Gastroesophageal sphincter (tissue), 4 donors: ENCODE results near the gene RCAN3. TPM values are rescaled to one million over a fixed set of nuclear protein-coding genes. Genes with fewer than 3 reads are reported as not detected.

ENCODE experiments used
- ATAC-seq: fragments of 150-250 bp; one replicate; pipeline ENCODE4 v1.9.1; 2016; ENCODE audit warnings: mild to moderate bottlenecking, moderate library complexity
- H3K27ac ChIP-seq, 4 donors: fragments of 200-600 bp; sonication (generic) in 3 of 4; 1 replicate in 3 of 4; 2 replicates in 1 of 4; pipeline ENCODE4 v1.5.1; 2016 to 2019
- H3K27me3 ChIP-seq: fragments of 200-600 bp; sonication (generic); one replicate; pipeline ENCODE4 v1.5.1; 2019
- H3K36me3 ChIP-seq, 2 donors: fragments of 200-600 bp; sonication (generic); one replicate each; pipeline ENCODE4 v1.5.1; 2019; ENCODE audit warnings: control low read depth in 1 of 2
- H3K4me1 ChIP-seq, 3 donors: fragments of 200-600 bp; sonication (generic); 1 replicate in 2 of 3; 2 replicates in 1 of 3; pipeline ENCODE4 v1.5.1; 2016 to 2019; ENCODE audit warnings: control low read depth in 2 of 3
- H3K4me3 ChIP-seq, 2 donors: fragments of 200-600 bp; sonication (generic); one replicate each; pipeline ENCODE4 v1.5.1; 2019; ENCODE audit warnings: mild to moderate bottlenecking in 1 of 2, moderate library complexity in 1 of 2
- H3K9me3 ChIP-seq, 3 donors: fragments of 200-600 bp; sonication (generic); one replicate each; pipeline ENCODE4 v1.5.1; 2017 to 2019; ENCODE audit warnings: control low read depth in 2 of 3
- CTCF ChIP-seq, 4 experiments: fragments of 200-600 bp in 2 of 4; fragments of 450-650 bp in 2 of 4; sonication (generic) in 1 of 4; IDR thresholded peaks; one replicate each; pipeline ENCODE4 v1.5.1; 2017 to 2019; ENCODE audit warnings: antibody characterized with exemption in 4 of 4, mild to moderate bottlenecking in 2 of 4, moderate library complexity in 2 of 4
- EP300 ChIP-seq: sonication (generic); formaldehyde crosslinking; IDR thresholded peaks from one replicate; pipeline ENCODE4 v1.6.1; 2017; ENCODE audit warnings: antibody characterized with exemption, mild to moderate bottlenecking
- POLR2A ChIP-seq, 2 donors: fragments of 450-650 bp; IDR thresholded peaks; one replicate each; pipeline ENCODE4 v1.6.1; 2017; ENCODE audit warnings: antibody characterized with exemption in 2 of 2, mild to moderate bottlenecking in 2 of 2, moderate library complexity in 1 of 2
- POLR2AphosphoS5 ChIP-seq: sonication (generic); formaldehyde crosslinking; IDR thresholded peaks from one replicate; pipeline ENCODE4 v1.6.1; 2017; ENCODE audit warnings: antibody characterized with exemption
- WGBS, 2 donors: methylation state at CpG; one replicate each; pipeline ENCODE4 v1.1.5; 2018; ENCODE audit warnings: low coverage in 1 of 2; 5-methylcytosine and 5-hydroxymethylcytosine counted together
- total RNA-seq, 4 donors: library from RNA; depleted of rRNA; stranded (reverse); fragments of >200 nt; gene quantifications; one replicate each; pipeline ENCODE4 v1.1.0, GENCODE V29; 2016

Gene RCAN3
- total RNA-seq, 4 donors from 2014 or later = 9.0 to 12.7 (median 11.5) TPM

GRCh38 chr1:24468685-24469316 is 33.8 kb upstream of the RCAN3 start:
- 70 to 82% methylated on average over 5 to 10 of the region's 11 CpGs for WGBS, 2 donors
- ATAC-seq = no peak

GRCh38 chr1:24470592-24470991 is 32.0 kb upstream of the RCAN3 start:
- ATAC-seq = no peak
- Histone ChIP-seq H3K4me1 (no peaks in the 10 kb centered on the region), H3K27ac (no peak overlapping the region), H3K27me3 (no peaks in the 10 kb centered on the region), H3K9me3 (no peaks in the 10 kb centered on the region), H3K36me3 (peaks cover 0 to 46% of the 10 kb centered on the region in 2 donors), H3K4me3 (no peak overlapping the region)
- 95% methylated on average over 2 of the region's 2 CpGs; no CpG with 5 or more reads in 1 of the 2 donors for WGBS, 2 donors
- TF ChIP-seq POLR2AphosphoS5 (no peak), CTCF (IDR thresholded peaks at IDR 0.05) (no peak), EP300 (no peak), POLR2A (IDR thresholded peaks at IDR 0.05) (no peak)

More at GRCh38 chr1:24468685-24469316, 33.8 kb upstream of the RCAN3 start:
- Histone ChIP-seq H3K9me3 (no peaks in the 10 kb centered on the region), H3K4me1 (no peaks in the 10 kb centered on the region), H3K27me3 (no peaks in the 10 kb centered on the region), H3K36me3 (peaks cover 0 to 64% of the 10 kb centered on the region in 2 donors), H3K27ac (no peak overlapping the region), H3K4me3 (no peak overlapping the region)
- TF ChIP-seq EP300 (no peak), POLR2AphosphoS5 (no peak), POLR2A (IDR thresholded peaks at IDR 0.05) (no peak), CTCF (IDR thresholded peaks at IDR 0.05) (no peak)

- Histone ChIP-seq H3K9me3 (no peaks in the 10 kb centered on the region), H3K27me3 (no peaks in the 10 kb centered on the region), H3K4me1 (no peaks in the 10 kb centered on the region), H3K27ac (no peak overlapping the region), H3K4me3 (no peak overlapping the region), H3K36me3 (peaks cover 0 to 32% of the 10 kb centered on the region in 2 donors)
- ATAC-seq = no peak
- TF ChIP-seq CTCF (IDR thresholded peaks at IDR 0.05) = no peak
- TF ChIP-seq EP300 = no peak
- TF ChIP-seq POLR2A (IDR thresholded peaks at IDR 0.05) = no peak
- TF ChIP-seq POLR2AphosphoS5 = no peak
- 83 to 92% methylated on average over 7 to 10 of the region's 11 CpGs for WGBS, 2 donors
Observed at GRCh38 chr1:24472527-24473251, 29.9 kb upstream of the RCAN3 start.

GRCh38 chr1:24474193-24474592 is 28.4 kb upstream of the RCAN3 start:
- no peaks in the 10 kb centered on the region for H3K27me3 ChIP-seq
- no peak for TF ChIP-seq POLR2A (IDR thresholded peaks at IDR 0.05)
- no peak for TF ChIP-seq CTCF (IDR thresholded peaks at IDR 0.05)
- H3K36me3 ChIP-seq = peaks cover 0 to 17% of the 10 kb centered on the region in 2 donors
- no peak overlapping the region for H3K27ac ChIP-seq
- no peaks in the 10 kb centered on the region for H3K4me1 ChIP-seq
- H3K4me3 ChIP-seq = no peak overlapping the region
- no peaks in the 10 kb centered on the region for H3K9me3 ChIP-seq
- no peak for ATAC-seq

- Histone ChIP-seq H3K36me3 (peaks cover 0 to 1% of the 10 kb centered on the region in 2 donors), H3K27ac (no peak overlapping the region), H3K4me3 (no peak overlapping the region), H3K27me3 (no peaks in the 10 kb centered on the region), H3K4me1 (no peaks in the 10 kb centered on the region), H3K9me3 (no peaks in the 10 kb centered on the region)
- 66 to 80% methylated on average over 4 of the region's 4 CpGs for WGBS, 2 donors
- no peak for ATAC-seq
- TF ChIP-seq POLR2A (IDR thresholded peaks at IDR 0.05) = no peak
Observed at GRCh38 chr1:24475700-24476099, 26.9 kb upstream of the RCAN3 start.
